Kidney (tissue), 14 donors: ENCODE results near the gene CRTAC1. TPM values are rescaled to one million over a fixed set of nuclear protein-coding genes. Genes with fewer than 3 reads are reported as not detected.
"Not testable (repeated sequence)": the region's sequence is repeated elsewhere in the genome, so short reads cannot be mapped to it uniquely, and the experiment has no call there.

Experiments
- DNase-seq, 5 donors: peaks; one replicate each; pipeline ENCODE4 v3.0.0-alpha.2; 2013 to 2020
- FAIRE-seq: peaks from 2 replicates; lab custom pipeline; 2012; peaks lifted over from hg19 to GRCh38; lab: Jason Lieb, UNC
- H3K27ac ChIP-seq, 2 donors: one replicate each; pipeline ENCODE4 v1.7.0; 2013; ENCODE audit warnings: low read depth in 2 of 2, low read length in 2 of 2, inconsistent platforms in 1 of 2
- H3K27me3 ChIP-seq: one replicate; pipeline ENCODE4 v1.7.1; 2013; ENCODE audit warnings: low read length, inconsistent platforms; ENCODE audit not compliant: control insufficient read depth, insufficient read depth
- H3K36me3 ChIP-seq, 3 donors: one replicate each; pipeline versions ENCODE4 v1.7.0 to v1.7.1; 2013; ENCODE audit warnings: low read length in 3 of 3, control low read depth in 1 of 3, inconsistent platforms in 1 of 3; ENCODE audit not compliant: insufficient read depth in 3 of 3, control insufficient read depth in 2 of 3
- H3K4me1 ChIP-seq, 3 donors: one replicate each; pipeline versions ENCODE4 v1.7.0 to v1.7.1; 2013; ENCODE audit warnings: low read length in 3 of 3, inconsistent platforms in 1 of 3, low read depth in 1 of 3; ENCODE audit not compliant: control insufficient read depth in 2 of 3, insufficient read depth in 2 of 3
- H3K4me3 ChIP-seq, 3 donors: one replicate each; pipeline versions ENCODE4 v1.7.0 to v1.8.1; 2013; ENCODE audit warnings: low read length in 3 of 3, control low read depth in 1 of 3, inconsistent platforms in 1 of 3
- H3K9ac ChIP-seq, 3 donors: one replicate each; pipeline versions ENCODE4 v1.7.0 to v1.7.1; 2013; ENCODE audit warnings: low read length in 3 of 3, control low read depth in 1 of 3, inconsistent platforms in 1 of 3
- H3K9me3 ChIP-seq, 3 donors: one replicate each; pipeline versions ENCODE4 v1.7.0 to v1.7.1; 2013; ENCODE audit warnings: low read length in 3 of 3, control low read depth in 1 of 3, inconsistent platforms in 1 of 3; ENCODE audit not compliant: control insufficient read depth in 2 of 3, insufficient read depth in 1 of 3
- CTCF ChIP-seq: IDR thresholded peaks from 3 replicates; pipeline ENCODE4 v1.5.1; 2012; ENCODE audit warnings: mild to moderate bottlenecking, moderate library complexity, borderline replicate concordance; ENCODE audit not compliant: insufficient read depth; ENCODE audit errors: extremely low read depth
- intact Hi-C: fragments of 100-400 bp; cut with DNase I; formaldehyde crosslinking; loops from one replicate; pipeline ENCODE4 v1.11.1; 2022
- polyA plus RNA-seq: library from polyadenylated mRNA; stranded (reverse); fragments of 350-450 nt; fragmentation: Illumina TruSeq; extraction: RNeasy Lipid Tissue Mini Kit (QIAGEN cat#74804); gene quantifications from one replicate; pipeline ENCODE4 v1.2.3, GENCODE V29; 2014; ENCODE audit warnings: low read depth, low replicate concordance; ENCODE audit not compliant: insufficient read depth
- total RNA-seq: library from RNA; stranded (reverse); fragmentation: NEBNext Ultra II Directional; extraction: Animal tissue kit (Norgen Biotek cat#: 25700); gene quantifications from one replicate; pipeline ENCODE4 v1.2.1, GENCODE V29; 2021
- donor health status: control.
- donor health status: control.
- donor health status: control.
- donor health status: control.
- donor health status: control.
- donor health status: DM: yes; HTN: yes; CAD: no.
- donor health status: Normal renal cell carcinoma (clear cell type).

The CRTAC1 gene
- total and polyA plus RNA-seq, 2 donors from 2014 or later = 6.1 to 7.2 TPM

GRCh38 chr10:97849103-97849686 is 181.2 kb downstream of the CRTAC1 start:
- H3K9ac ChIP-seq = no peak overlapping the region
- TF ChIP-seq CTCF = no peak
- no peaks in the 10 kb centered on the region for H3K9me3 ChIP-seq
- H3K36me3 ChIP-seq = no peaks in the 10 kb centered on the region
- H3K27me3 ChIP-seq = peaks cover 3% of the 10 kb centered on the region
- no peak for DNase-seq
- intact Hi-C loops = no loop called here
- H3K27ac ChIP-seq = no peak overlapping the region
- no peak overlapping the region for H3K4me3 ChIP-seq
- FAIRE-seq = no peak
- H3K4me1 ChIP-seq = no peaks in the 10 kb centered on the region

GRCh38 chr10:97844678-97845077 is 185.7 kb downstream of the CRTAC1 start:
- intact Hi-C loops = no loop called here
- Histone ChIP-seq H3K9me3 (no peaks in the 10 kb centered on the region), H3K4me3 (no peak overlapping the region), H3K9ac (no peak overlapping the region), H3K4me1 (no peaks in the 10 kb centered on the region), H3K36me3 (no peaks in the 10 kb centered on the region), H3K27me3 (peaks cover 3% of the 10 kb centered on the region), H3K27ac (no peak overlapping the region)
- no peak for TF ChIP-seq CTCF
- DNase-seq (no peak), FAIRE-seq (no peak)

GRCh38 chr10:97843972-97844371 is 186.4 kb downstream of the CRTAC1 start:
- H3K36me3 ChIP-seq, H3K27ac ChIP-seq, H3K9ac ChIP-seq, intact Hi-C loops, H3K27me3 ChIP-seq, H3K4me3 ChIP-seq, H3K4me1 ChIP-seq, DNase-seq, H3K9me3 ChIP-seq, FAIRE-seq: not testable (repeated sequence)

GRCh38 chr10:97843281-97843671 is 187.1 kb downstream of the CRTAC1 start:
- Histone ChIP-seq H3K4me1 (no peaks in the 10 kb centered on the region), H3K9ac (no peak overlapping the region), H3K36me3 (no peaks in the 10 kb centered on the region), H3K4me3 (no peak overlapping the region), H3K27ac (no peak overlapping the region), H3K9me3 (no peaks in the 10 kb centered on the region), H3K27me3 (no peaks in the 10 kb centered on the region)
- DNase-seq (no peak), FAIRE-seq (no peak)
- TF ChIP-seq CTCF = no peak
- intact Hi-C loops = no loop called here
